NCI-H748 (cell line): Measurements from ENCODE around the gene TMEM134.
A peak's percentile ranks its signal among the peaks of the same experiment; 100 is the strongest.
"Not testable (repeated sequence)": the region's sequence is repeated elsewhere in the genome, so short reads cannot be mapped to it uniquely, and the experiment has no call there.

Experiments
- DNase-seq: peaks from one replicate; lab custom pipeline; 2025; ENCODE audit not compliant: unreplicated experiment; lab: John Stamatoyannopoulos, UW

The TMEM134 gene

DNA sequence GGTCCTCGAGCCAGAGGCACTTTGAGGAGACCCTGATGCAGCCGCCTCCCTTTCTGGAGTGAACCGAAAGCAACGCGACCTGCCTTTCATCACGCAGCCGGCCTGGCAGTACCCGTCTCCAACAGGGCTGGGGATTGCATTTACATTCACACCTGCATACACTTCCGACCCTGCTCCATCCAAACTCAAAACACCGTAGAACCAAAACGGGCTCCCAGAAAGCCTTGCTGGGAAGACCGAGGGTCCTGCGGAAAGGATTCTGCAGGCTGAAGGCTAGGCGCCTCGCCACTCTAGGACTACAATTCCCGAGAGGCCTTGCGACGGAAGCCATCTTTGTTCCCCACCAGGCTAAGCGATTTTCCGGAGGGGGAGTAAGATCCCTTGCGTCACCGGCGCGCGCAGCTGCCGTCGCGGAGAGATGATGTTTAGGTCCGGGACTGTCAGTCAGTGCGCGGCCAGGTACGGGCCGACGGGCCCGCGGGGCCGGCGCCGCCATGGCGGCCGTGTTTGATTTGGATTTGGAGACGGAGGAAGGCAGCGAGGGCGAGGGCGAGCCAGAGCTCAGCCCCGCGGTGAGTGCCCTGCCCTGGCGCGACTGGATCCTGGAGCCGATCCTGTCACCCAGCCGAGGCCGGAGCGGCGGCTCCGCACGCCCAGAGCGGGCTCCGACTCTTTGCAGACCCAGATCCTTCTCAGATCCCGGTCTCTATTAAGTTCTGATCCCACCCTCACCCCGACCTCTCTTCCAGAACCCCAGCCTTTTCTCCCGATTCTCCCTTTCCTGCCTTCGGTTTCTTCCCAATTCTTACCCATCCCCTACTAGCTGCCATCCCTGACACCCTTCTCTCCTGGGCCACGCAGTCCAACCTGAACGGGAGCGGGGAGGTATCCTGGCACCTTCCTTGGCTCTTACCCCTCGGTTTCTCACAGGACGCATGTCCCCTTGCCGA, 40.7 kb downstream of the TMEM134 start, which contains the start of gene RPS6KB2:
RPS6KB2 (plus strand) TSS at position 443 of the 950 bp plus-strand sequence; CDS start at position 495, 52 bp downstream.
- DNase-seq: peak; percentile 98

DNA sequence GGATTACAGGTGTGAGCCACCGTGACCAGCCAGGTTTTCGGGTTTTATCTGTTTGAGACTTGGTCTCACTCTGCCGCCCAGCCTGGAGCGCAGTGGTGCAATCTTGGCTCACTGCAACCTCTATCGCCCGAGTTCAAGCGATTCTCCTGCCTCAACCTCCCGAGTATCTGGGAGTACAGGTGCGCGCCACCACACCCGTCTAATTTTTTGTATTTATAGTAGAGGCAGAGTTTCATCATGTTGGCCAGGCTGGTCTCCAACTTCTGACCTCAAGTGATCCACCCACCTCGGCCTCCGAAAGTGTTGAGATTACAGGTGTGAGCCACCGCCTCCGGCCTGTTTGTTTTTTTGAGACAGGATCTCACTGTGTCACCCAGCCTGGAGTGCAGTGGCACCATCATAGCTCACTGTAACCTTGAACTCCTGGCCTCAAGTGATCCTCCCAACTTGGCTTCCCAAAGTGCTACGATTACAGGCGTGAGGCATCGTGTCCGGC, 41.6 kb downstream of the TMEM134 start:
- not testable (repeated sequence) for DNase-seq

DNA sequence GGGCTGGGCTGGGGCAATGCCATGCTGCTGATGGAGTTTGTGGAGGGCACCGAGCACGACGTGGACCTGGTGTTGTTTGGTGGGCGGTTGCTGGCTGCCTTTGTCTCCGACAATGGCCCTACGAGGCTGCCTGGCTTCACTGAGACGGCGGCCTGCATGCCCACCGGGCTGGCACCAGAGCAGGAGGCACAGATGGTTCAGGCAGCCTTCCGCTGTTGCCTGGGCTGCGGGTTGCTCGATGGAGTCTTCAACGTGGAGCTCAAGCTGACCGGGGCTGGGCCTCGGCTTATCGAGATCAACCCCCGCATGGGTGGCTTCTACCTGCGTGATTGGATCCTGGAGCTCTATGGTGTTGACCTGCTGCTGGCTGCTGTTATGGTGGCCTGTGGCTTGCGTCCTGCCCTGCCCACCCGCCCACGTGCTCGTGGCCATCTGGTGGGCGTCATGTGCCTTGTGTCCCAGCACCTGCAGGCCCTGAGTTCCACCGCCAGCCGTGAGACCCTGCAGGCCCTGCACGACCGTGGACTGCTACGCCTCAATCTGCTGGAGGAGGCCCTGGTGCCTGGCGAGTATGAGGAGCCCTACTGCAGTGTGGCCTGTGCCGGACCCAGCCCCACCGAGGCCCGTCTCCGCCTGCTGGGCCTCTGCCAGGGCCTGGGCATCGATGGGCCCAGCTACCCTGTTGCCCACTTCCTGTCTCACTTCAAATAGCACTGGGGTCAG, 45.0 kb downstream of the TMEM134 start:
- DNase-seq: no peak

DNA sequence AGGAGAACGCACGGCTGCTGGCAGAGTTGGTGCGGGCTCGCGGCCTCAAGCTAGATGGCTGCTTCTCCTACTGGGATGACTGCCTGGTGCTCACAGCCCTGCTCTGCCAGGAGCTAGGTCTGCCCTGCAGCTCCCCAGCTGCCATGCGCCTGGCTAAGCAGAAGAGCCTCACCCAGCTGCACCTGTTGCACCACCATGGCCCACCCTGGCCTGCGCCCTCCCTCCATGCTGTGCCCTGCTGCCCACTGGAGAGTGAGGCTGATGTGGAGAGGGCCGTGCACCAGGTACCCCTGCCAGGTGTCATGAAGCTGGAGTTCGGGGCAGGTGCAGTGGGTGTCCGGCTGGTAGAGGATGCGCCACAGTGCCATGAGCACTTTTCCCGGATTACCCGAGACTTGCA, 45.6 kb downstream of the TMEM134 start:
- DNase-seq: no peak

DNA sequence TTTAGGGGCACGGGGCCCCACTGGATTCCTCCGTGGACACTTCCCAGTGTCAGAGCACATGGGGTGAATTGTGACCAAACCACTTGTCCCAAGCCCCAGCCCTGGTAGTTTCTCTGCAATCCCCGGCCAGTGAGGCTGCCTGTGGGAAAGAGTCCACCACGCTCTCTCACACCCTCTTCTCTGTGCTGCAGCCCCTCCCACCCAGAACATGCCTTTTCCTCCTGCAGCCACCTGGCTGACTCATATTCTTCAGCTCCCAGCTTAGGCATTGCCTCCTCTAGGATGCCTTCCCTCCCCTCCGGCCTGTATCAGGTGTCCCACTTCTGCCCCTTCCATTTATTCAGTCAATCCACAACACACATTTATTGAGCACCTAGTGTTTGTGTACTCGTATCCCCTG, 46.2 kb downstream of the TMEM134 start:
- no peak for DNase-seq

DNA sequence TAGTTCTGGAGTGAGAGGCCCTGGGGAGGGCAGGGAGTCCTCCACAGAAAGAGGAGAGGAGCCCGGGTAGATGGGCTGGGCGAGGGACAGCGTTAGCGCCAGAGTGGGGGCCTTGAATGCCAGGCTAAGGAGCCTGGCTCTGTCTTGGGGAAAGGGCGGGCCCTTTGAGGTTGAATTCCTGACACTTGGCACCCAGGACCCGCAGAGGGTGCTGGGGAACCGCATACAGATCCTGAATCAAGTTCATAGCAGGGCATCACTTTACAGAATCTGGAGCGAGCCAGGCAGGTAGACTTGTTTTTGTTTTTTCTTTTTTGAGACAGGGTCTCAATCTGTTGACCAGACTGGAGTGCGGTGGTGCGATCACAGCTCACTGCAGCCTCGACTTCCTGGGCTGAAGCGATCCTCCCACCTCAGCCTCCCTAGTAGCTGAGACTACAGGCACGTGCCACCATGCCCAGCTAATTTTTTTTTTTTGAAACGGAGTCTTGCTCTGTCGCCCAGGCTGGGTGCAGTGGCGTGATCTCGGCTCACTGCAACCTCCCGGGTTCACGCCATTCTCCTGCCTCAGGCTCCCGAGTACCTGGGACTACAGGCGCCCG, 47.5 kb downstream of the TMEM134 start:
- DNase-seq: no peak

DNA sequence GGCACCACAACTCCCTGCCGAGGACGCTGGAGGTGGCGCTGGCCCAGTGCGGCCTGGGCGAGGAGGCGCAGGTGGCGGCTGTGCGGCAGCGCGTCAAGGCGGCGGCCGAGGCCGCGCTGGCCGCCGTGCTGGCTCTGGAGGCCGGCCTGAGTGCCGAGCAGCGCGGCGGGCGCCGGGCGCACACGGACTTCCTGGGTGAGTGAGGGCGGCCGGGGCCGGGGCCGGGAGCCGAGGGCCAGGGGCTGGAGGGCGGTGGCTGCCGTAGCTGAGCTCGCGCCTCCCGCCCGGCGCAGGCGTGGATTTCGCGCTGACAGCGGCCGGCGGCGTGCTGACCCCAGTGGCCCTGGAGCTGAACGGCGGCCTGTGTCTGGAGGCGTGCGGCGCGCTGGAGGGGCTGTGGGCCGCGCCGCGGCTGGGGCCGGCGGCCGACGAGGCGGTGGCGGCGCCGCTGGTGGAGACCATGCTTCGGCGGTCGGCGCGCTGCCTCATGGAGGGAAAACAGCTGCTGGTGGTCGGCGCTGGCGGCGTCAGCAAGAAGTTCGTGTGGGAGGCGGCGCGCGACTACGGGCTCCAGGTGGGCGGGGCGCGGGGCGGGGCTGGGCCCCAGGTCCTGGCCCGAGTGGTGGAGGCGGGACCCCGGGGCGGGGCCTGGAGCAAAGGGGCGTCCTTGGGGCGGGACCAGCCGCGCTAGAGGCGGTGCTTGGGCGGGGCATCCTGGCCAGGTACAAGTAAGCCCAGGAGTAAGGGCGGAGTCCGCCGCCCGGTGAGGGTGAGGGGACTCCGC, 48.2 kb downstream of the TMEM134 start:
- DNase-seq: peak; percentile 92

DNA sequence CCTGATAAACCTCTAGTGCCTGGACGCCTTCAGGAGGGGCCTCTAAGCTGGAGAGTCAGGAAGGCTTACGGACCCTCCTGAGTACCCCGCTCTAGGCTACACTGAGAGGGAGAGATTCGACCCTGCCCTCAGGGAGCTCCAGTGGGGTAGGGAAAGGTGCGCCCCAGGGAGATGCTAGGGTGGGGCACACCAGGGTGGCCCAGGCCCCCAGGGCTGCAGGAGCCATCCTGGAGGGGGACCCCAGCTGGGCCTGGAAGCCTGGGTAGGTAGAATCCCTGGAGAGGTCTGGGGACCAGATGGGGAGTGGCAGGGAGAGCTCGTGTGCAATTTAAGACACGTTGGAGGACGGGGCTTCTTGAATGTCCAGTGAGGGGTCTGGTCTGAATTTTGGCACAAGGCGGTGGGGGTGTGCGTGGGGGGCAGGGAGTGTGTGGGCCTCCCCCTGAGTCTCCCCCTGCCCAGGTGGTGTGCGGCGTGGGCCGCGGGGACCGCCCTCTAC, 48.9 kb downstream of the TMEM134 start:
- no peak for DNase-seq

DNA sequence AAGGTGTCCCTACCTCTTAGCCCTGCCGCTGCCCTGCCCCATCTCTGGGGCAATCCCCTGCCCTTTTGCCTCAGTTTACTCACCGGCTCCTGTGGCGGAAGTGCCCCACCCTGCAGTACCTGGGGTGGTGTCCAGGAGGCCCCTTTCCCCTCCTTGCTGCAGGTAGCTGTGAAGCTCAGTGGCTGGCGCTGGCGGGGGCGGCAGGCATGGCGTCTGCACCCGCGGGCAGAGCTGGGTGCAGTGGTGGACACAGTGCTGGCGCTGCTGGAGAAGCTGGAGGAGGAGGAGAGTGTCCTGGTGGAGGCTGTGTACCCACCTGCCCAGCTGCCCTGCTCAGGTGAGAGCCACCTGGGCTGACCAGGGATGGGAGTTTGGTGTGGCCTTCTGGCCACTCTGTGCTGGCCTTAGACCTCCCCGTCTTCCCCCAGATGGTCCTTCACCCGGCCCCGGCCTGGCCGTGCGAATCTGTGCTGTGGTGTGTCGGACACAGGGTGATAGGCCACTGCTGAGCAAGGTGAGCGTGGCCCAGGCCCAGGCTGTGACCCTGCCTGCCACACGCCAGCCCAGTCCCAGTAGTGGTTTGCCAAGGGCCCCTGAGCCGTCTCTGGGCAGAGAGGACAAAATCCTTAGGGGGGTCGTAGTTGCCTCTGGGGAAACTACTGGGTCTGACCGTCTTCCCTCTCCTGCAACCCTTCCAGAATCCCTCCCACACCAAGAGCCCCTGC, 49.6 kb downstream of the TMEM134 start:
- no peak for DNase-seq

DNA sequence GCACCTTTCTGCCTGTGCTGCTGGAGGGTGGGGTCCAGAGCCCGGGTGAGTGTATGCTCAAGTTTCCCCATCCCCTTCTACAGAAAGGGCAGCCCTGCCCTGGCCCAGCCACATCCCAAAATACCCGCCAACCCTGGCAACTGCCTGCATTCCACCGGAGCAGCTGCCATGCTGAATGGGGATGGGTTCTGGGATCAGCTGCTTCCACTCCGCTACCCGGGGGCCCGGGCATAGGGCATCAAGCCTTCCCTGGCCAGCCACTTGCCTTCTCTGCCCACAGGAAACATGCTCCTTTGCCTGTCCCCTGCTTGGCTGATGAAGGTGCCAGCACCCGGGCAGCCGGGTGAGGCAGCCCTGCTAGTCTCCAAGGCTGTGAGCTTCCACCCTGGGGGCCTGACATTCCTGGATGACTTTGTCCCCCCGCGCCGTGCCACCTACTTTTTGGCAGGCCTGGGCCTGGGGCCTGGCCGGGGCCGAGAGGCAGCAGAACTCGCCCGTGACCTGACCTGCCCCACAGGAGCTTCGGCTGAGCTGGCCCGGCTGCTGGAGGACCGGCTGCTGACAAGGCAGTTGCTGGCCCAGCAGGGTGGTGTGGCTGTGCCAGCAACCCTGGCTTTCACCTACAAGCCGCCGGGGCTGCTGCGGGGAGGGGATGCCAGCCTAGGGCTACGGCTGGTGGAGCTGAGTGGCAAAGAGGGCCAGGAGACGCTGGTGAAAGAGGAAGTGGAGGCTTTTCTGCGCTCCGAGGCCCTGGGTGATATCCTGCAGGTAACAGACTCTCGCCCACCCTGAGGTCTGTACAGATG, 50.4 kb downstream of the TMEM134 start:
- no peak for DNase-seq

DNA sequence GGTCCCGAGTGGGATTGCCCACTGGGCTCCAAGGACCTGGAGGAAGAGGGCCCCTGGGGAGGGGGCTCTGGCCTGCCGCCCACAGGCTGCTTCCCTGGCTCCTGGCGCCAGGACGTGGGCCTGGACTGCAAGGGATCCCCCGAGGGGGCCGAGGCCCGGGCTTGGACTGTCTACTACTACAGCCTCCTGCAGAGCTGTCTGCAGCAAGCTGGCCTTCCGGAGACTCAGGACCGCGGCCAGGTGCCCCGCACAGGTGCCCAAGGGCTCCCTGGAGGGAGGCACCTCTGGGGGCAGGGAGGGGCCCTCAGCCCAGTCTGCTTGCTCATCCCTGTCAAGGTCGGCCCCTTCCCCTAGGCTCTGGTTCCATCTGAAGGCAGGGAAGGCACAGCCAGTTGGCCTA, 51.6 kb downstream of the TMEM134 start:
- DNase-seq: no peak

DNA sequence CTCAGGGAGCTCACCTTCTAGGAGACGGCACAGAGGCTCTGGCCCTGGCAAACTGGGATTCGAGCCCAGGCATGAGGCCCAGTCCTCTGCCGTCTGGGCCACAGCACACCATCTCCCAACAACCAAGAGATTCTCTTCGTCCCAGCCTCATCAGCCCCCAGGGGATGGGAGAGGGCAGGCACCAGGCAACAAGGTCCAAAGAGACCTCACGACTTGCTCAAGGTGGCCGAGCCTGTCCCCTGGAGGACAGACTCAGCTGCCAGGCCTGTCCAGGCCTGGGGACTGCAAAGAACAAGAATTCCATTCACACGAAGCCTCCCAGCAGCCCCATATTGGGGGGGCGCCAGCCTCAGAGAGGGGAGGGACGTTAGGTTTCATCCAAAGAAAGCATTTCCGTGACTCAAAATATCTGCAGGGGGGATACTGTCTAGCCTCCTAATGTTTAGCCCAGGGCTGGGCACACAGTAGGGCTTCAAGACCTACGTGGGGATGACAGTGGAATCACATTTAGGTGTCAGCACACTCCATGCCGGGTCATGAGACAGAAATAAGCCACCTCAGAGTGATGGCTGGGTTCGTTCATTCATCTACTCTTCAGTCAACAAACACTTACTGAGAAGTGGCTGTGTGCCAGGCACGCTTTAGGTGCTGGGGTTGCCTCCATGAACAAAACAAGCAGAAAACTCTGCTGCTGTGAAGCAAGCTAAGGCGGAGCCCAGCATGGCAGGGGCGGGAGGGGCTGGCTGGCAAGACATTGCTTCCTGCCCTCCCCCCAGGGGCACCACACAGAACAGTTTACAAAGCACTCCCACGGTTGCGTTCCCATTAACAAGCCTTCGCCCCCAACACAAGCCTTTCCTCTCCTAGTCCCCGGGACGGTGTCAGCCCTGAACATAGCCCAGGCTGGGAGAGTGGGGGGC, 52.4 kb downstream of the TMEM134 start:
- peak; percentile 83 for DNase-seq

DNA sequence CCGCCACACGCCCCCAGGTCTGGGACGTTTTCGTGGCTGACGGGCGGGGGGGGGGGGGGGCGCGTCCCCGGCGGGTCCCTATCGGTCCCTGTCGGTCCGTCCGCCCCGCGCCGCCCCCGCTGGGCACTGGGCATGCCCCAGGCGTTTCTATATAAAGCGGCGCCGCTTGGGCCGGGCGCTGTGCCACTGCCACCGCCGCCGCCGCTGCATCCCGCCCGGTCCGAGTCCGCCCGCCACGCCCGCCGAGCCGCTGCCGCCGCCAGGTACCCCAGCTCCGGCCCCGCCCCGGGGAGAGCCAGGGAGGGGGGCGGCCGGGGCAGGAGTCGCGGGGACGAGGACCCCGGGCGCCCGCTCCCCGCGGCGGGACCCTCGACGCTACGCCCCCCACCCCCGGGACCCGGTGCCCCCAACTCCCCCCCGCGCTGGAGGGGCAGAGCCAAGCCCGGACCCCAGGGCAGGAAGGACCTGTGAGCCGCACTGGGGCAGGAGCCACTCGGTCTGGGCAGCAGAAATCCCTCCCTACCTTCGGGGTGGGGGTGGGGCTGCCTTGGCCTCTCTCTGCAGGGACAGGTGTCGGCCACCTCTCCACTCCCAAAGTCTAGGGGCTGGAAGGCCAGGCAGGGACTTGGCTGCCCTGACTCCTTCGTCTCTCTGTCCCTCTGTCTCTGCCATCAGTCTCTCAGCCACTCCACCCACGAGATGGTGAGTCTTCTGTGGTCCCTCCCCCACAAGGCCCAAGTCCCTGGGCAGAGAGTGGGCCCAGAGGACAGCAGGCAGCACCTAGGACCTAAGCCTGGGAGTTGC, 53.3 kb downstream of the TMEM134 start, which contains the start of gene CARNS1:
CARNS1 (plus strand) TSS at position 178 of the 804 bp plus-strand sequence; CDS start at position 700, 522 bp downstream.
- DNase-seq: peak; percentile 44

DNA sequence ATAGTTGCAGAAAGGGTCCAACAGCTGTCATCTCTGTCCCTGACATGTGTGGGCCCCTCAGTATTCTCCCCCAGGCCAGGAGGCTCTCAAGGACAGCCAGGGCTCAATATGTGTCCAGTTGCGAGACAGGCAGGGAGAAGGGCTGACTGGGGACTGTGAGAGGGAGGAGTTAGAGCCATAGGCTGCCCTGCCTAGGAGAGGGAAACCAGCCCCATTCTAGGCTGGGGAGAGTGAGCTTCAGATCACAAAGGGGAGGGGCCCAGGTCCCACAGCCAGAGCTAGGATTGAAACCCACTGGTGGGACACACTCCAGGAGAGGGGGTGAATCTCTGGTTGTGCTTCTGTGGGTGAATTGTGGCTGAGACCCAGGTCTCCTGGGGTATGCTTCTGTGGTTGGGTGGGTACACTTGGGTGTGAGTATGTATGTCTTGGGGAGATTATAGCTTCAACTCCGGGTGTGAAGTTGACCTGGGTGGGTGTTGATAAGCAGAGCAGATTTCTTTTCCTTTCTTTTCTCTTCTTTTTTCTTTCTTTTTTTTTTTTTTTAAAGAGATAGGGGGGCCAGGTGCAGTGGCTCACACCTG, 55.7 kb downstream of the TMEM134 start:
- DNase-seq: no peak

DNA sequence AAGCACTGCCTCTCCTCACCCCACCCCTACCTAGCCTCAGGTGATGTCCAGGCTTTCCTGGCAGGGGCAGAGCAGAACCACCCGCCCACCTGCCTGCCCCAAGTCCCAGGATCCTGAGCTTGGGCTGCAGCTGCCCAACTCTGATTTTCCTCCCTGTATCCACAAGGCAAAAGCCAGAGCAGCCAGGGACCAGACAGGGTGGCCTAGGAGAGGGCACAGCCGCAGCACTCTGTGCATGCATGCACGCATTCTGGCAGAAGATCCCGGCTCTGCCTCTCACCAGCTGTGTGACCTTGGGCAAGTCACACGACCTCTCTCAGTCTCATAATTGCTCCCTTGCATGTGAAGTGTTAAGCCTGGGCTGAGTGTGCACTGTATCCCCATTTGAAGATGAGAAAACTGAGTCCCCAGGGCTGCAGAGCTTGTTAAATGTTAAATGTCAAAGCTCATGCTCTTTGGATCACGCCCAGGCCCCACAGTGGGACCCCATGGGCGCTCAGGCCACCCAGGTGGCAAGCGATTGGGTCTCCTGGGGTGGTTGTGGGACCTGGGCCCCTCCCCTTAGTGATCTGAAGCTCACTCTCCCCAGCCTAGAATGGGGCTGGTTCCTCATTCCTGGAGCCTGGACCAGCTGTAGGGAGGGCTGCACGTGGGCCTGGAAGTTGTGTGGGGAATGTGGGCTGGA, 56.4 kb downstream of the TMEM134 start:
- no peak for DNase-seq

DNA sequence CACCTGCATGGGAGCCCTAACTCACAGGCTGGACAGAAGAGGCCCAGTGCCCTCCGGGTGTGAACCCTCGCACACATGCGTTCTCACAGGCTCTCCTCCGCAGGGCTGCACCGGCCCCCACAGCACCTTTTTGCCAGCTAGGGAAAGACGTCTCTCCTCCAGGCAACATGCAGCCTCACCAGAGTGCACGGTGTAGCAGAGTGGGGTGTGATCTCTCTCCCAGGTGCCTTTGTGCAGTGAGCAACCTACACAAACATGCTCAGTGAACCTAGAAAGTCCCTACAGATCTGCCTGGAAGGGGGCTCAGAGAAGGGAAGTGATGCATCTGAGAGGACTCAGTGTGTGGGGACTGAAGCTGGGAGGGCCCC, 57.3 kb downstream of the TMEM134 start:
- DNase-seq: no peak
